ENCODE measurements around the gene TSC22D1.

GRCh38 chr13:44434766-44435141 is 141.4 kb downstream of the TSC22D1 start:
- TF ChIP-seq CTCF (conservative IDR thresholded peaks at IDR 0.05; ENCODE audit: low read depth, low read length), result no peak
- no peak for TF ChIP-seq EZH2 (IDR thresholded peaks at IDR 0.05; ENCODE audit: low read length, unreplicated experiment)
